ENCODE measurements around the gene PTPN1.

DNA sequence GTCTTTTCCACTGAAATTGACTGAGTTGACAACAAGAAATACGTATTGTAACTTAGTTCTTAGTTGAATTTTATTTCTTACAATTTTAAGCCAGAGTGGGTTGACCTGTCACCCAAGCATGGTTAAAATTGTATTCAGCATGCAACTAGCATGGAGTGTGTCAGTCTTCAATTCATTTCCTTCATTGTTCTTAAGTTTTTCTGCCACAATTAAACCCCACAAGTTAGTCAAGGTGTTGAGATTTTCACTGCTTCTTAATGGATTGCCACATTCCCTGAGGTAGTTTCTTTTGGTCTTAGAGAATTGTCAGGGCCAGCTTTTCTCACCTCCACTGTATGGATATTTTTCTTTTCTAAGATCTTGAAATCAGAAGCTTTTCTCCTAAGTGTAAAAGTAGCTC, 2.1 kb downstream of the PTPN1 start:
- TF ChIP-seq, protein P1, sequence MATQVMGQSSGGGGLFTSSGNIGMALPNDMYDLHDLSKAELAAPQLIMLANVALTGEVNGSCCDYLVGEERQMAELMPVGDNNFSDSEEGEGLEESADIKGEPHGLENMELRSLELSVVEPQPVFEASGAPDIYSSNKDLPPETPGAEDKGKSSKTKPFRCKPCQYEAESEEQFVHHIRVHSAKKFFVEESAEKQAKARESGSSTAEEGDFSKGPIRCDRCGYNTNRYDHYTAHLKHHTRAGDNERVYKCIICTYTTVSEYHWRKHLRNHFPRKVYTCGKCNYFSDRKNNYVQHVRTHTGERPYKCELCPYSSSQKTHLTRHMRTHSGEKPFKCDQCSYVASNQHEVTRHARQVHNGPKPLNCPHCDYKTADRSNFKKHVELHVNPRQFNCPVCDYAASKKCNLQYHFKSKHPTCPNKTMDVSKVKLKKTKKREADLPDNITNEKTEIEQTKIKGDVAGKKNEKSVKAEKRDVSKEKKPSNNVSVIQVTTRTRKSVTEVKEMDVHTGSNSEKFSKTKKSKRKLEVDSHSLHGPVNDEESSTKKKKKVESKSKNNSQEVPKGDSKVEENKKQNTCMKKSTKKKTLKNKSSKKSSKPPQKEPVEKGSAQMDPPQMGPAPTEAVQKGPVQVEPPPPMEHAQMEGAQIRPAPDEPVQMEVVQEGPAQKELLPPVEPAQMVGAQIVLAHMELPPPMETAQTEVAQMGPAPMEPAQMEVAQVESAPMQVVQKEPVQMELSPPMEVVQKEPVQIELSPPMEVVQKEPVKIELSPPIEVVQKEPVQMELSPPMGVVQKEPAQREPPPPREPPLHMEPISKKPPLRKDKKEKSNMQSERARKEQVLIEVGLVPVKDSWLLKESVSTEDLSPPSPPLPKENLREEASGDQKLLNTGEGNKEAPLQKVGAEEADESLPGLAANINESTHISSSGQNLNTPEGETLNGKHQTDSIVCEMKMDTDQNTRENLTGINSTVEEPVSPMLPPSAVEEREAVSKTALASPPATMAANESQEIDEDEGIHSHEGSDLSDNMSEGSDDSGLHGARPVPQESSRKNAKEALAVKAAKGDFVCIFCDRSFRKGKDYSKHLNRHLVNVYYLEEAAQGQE (IDR thresholded peaks at IDR 0.05; ENCODE audit: insufficient read depth in 1 of 2, low read depth in 2 of 2, low read length in 2 of 2), result no peak
- TF ChIP-seq POLR2AphosphoS5 (IDR thresholded peaks at IDR 0.05; ENCODE audit: low read depth, low read length), result no peak
- no peak for TF ChIP-seq TAF1 (IDR thresholded peaks at IDR 0.05; ENCODE audit: borderline replicate concordance, insufficient read depth, low read length)
